Measurements from ENCODE around the gene PPP1R1C.

DNA sequence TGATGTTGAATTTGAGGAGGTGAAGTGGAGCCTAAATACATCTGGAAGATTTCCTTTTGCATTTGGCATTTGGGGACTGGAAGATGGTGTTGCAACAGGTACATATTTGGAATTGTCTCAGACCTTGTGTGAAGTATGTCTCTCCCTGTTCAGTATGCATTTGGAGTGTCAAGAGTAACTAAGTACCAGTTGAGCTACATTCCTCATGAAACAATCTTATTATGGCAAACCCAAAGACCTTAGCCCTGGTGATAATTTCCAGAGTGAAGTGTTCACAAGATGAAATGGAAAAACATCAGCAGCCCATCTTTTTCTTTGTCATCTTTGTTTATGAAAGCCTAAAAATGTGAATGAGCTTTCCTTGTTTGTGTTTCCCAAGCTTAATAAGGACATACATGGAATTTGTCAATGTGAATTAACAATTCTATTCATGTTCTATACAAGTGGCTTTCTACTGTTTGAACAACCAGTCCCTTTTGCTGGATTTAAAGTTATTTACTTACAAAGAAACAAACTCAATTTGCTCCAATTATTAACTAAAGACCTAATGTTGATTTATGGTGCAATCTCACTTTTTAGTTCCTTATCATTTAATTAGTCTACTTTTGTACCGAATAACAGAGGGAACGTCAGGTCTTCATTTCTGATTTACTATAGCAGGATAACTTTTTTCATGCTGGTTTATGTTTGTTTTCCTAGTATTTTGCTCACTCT is 42.1 kb upstream of the PPP1R1C start:
- TF ChIP-seq POLR2A (IDR thresholded peaks at IDR 0.05), result no peak
- TF ChIP-seq, protein P1, sequence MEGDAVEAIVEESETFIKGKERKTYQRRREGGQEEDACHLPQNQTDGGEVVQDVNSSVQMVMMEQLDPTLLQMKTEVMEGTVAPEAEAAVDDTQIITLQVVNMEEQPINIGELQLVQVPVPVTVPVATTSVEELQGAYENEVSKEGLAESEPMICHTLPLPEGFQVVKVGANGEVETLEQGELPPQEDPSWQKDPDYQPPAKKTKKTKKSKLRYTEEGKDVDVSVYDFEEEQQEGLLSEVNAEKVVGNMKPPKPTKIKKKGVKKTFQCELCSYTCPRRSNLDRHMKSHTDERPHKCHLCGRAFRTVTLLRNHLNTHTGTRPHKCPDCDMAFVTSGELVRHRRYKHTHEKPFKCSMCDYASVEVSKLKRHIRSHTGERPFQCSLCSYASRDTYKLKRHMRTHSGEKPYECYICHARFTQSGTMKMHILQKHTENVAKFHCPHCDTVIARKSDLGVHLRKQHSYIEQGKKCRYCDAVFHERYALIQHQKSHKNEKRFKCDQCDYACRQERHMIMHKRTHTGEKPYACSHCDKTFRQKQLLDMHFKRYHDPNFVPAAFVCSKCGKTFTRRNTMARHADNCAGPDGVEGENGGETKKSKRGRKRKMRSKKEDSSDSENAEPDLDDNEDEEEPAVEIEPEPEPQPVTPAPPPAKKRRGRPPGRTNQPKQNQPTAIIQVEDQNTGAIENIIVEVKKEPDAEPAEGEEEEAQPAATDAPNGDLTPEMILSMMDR (IDR thresholded peaks at IDR 0.05), result no peak

Data from testis (tissue), 2 donors.